ENCODE data around the gene GTF2B. TPM values are rescaled to one million over a fixed set of nuclear protein-coding genes. Genes with fewer than 3 reads are reported as not detected.

GTF2B gene
- total RNA-seq, 3 donors from 2014 or later (not counting 1 experiment from before 2014, with no cell fraction given) = 45.6 to 71.3 (median 55.6) TPM

- WGBS (ENCODE audit: insufficient coverage) = 61% methylated on average over 8 of the region's 9 CpGs
- Histone ChIP-seq H3K4me3 (ENCODE audit: low read length) (no peak overlapping the region), H3K4me1 (ENCODE audit: control insufficient read depth, insufficient read depth, low read length) (no peaks in the 10 kb centered on the region), H3K27me3 (ENCODE audit: control insufficient read depth, insufficient read depth, low read length) (no peaks in the 10 kb centered on the region), H3K27ac (ENCODE audit: low read length) (no peak overlapping the region), H3K9me3 (ENCODE audit: control insufficient read depth, insufficient read depth, low read length) (no peaks in the 10 kb centered on the region), H3K36me3 (ENCODE audit: control insufficient read depth, insufficient read depth, low read length) (no peaks in the 10 kb centered on the region)
- Mint-ChIP-seq H3K27ac (no peak overlapping the region), H3K4me1 (no peaks in the 10 kb centered on the region), H3K9me3 (peaks cover 6 to 8% of the 10 kb centered on the region in 2 donors), H3K36me3 (peaks cover 15% of the 10 kb centered on the region), H3K27me3 (ENCODE audit: low read depth in 2 of 2) (no peaks in the 10 kb centered on the region), H3K4me3 (no peak overlapping the region)
- intact Hi-C loops (cut with micrococcal nuclease) = no loop called here
- DNase-seq = no peak
- no peak for ATAC-seq
- TF ChIP-seq CTCF (IDR thresholded peaks at IDR 0.05) = no peak
Observed at GRCh38 chr1:88911161-88911560, 19.8 kb upstream of the GTF2B start.

DNA sequence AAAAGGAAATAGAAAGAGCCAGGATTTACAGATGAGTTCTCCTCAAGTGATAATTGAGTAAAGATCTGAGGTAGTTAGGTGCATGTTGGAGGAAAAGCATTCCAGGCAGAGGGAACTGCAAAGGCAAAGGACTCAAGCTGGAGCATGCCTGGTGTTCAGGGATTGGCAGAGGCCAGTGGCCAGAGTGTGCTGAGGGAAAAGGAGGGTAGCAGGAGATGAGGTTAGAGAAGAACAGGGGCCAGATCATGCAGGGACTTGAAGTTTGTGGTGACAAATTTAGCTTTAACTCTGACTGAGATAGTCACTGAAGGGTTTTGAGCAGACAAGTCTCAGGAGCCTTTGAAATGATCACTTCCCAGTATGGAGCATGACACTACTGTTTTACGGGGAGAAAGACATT is 19.0 kb upstream of the GTF2B start:
- 90% methylated on average over 1 of the region's 1 CpG for WGBS (ENCODE audit: insufficient coverage)
- ATAC-seq (no peak), DNase-seq (no peak)
- H3K27ac ChIP-seq (ENCODE audit: low read length) = no peak overlapping the region
- no peak for TF ChIP-seq CTCF (IDR thresholded peaks at IDR 0.05)
- H3K27me3 ChIP-seq (ENCODE audit: control insufficient read depth, insufficient read depth, low read length) = no peaks in the 10 kb centered on the region
- H3K9me3 ChIP-seq (ENCODE audit: control insufficient read depth, insufficient read depth, low read length) = no peaks in the 10 kb centered on the region
- Mint-ChIP-seq H3K27ac (no peak overlapping the region), H3K4me1 (no peaks in the 10 kb centered on the region), H3K4me3 (no peak overlapping the region), H3K36me3 (peaks cover 7% of the 10 kb centered on the region), H3K27me3 (ENCODE audit: low read depth in 2 of 2) (no peaks in the 10 kb centered on the region), H3K9me3 (peaks cover 3 to 5% of the 10 kb centered on the region in 2 donors)
- H3K36me3 ChIP-seq (ENCODE audit: control insufficient read depth, insufficient read depth, low read length) = no peaks in the 10 kb centered on the region
- no peak overlapping the region for H3K4me3 ChIP-seq (ENCODE audit: low read length)
- intact Hi-C loops (cut with micrococcal nuclease) = no loop called here
- no peaks in the 10 kb centered on the region for H3K4me1 ChIP-seq (ENCODE audit: control insufficient read depth, insufficient read depth, low read length)

- 94% methylated on average over 4 of the region's 4 CpGs for WGBS (ENCODE audit: insufficient coverage)
- no peaks in the 10 kb centered on the region for H3K4me1 ChIP-seq (ENCODE audit: control insufficient read depth, insufficient read depth, low read length)
Observed at GRCh38 chr1:88900883-88901282, 9.5 kb upstream of the GTF2B start.

More at GRCh38 chr1:88900883-88901282, 9.5 kb upstream of the GTF2B start:
- Histone ChIP-seq H3K4me3 (ENCODE audit: low read length) (no peak overlapping the region), H3K27ac (ENCODE audit: low read length) (no peak overlapping the region), H3K9me3 (ENCODE audit: control insufficient read depth, insufficient read depth, low read length) (no peaks in the 10 kb centered on the region), H3K36me3 (ENCODE audit: control insufficient read depth, insufficient read depth, low read length) (no peaks in the 10 kb centered on the region), H3K27me3 (ENCODE audit: control insufficient read depth, insufficient read depth, low read length) (no peaks in the 10 kb centered on the region)
- TF ChIP-seq CTCF (IDR thresholded peaks at IDR 0.05) = no peak
- DNase-seq (no peak), ATAC-seq (no peak)
- no peaks in the 10 kb centered on the region for H3K9me3 Mint-ChIP-seq
- intact Hi-C loops (cut with micrococcal nuclease) = no loop called here
- H3K36me3 Mint-ChIP-seq = no peaks in the 10 kb centered on the region
- H3K27me3 Mint-ChIP-seq (ENCODE audit: low read depth in 2 of 2) = peaks cover 2 to 9% of the 10 kb centered on the region in 2 donors
- H3K4me3 Mint-ChIP-seq = no peak overlapping the region
- H3K27ac Mint-ChIP-seq = no peak overlapping the region
- H3K4me1 Mint-ChIP-seq = no peaks in the 10 kb centered on the region

All from natural killer cell (primary cell).